ENCODE measurements around the gene PROS1. TPM values are rescaled to one million over a fixed set of nuclear protein-coding genes. Genes with fewer than 3 reads are reported as not detected.

PROS1 gene
- total and polyA plus RNA-seq, 10 of the 15 experiments (the other 5 are each of a cell fraction or from before 2014, with no cell fraction given), result 0.10 TPM; not detected in 9

- TF ChIP-seq CUX1 (IDR thresholded peaks at IDR 0.05; ENCODE audit: insufficient replicate concordance, low read depth, low read length) (no peak), TCF12 (IDR thresholded peaks at IDR 0.05; ENCODE audit: low read depth, low read length) (no peak), NFYA (IDR thresholded peaks at IDR 0.05; ENCODE audit: borderline replicate concordance, low read depth, low read length) (no peak), ATF7 (IDR thresholded peaks at IDR 0.05; ENCODE audit: low read depth) (no peak), CBX5 (IDR thresholded peaks at IDR 0.05; ENCODE audit: low read depth) (no peak), RUNX3 (IDR thresholded peaks at IDR 0.05; ENCODE audit: low read length) (no peak), DPF2 (IDR thresholded peaks at IDR 0.05) (no peak)
Observed at GRCh38 chr3:93934366-93935046, 39.2 kb downstream of the PROS1 start (continued).

GRCh38 chr3:93931597-93932229 is 42.0 kb downstream of the PROS1 start:
- intact Hi-C loops (cut with micrococcal nuclease; ENCODE audit: unreplicated experiment) (no loop called here), in situ Hi-C loops (cut with MboI) (no loop called here)
- peak; percentile 52 for FAIRE-seq
- no peaks in the 10 kb centered on the region for H3K27me3 ChIP-seq (replicated peaks in 1 of 2; ENCODE audit: control insufficient read depth in 2 of 2, insufficient read depth in 2 of 2, low read length in 1 of 2)
- H3K27ac ChIP-seq (ENCODE audit: control insufficient read depth, insufficient read depth), result no peak overlapping the region
- 28% methylated on average over 5 of the region's 5 CpGs for WGBS (ENCODE audit: insufficient coverage, insufficient replicate concordance, low lambda C conversion rate, missing lambda C conversion rate)
- no peak overlapping the region for H3K9ac ChIP-seq (ENCODE audit: control insufficient read depth, insufficient read depth, low read length)
- no peaks in the 10 kb centered on the region for H3K36me3 ChIP-seq (ENCODE audit: control insufficient read depth in 2 of 2, insufficient read depth in 2 of 2, low read length in 1 of 2)
- no peak overlapping the region for H2AFZ ChIP-seq (ENCODE audit: control insufficient read depth, low read depth, low read length)
- no TSS peak for BruUV-seq (replicated peaks)
- H3K4me1 ChIP-seq (ENCODE audit: control insufficient read depth, insufficient read depth, low read length), result no peaks in the 10 kb centered on the region
- no peaks in the 10 kb centered on the region for H3K9me3 ChIP-seq (replicated peaks; ENCODE audit: control insufficient read depth, insufficient read depth, low read length)
- ChIA-PET CTCF (no interaction called here), RAD21 (ENCODE audit: unreplicated experiment) (no interaction called here), SMC1A (ENCODE audit: uncharacterized antibody, unreplicated experiment) (no interaction called here), POLR2A (no interaction called here)
- no peak for ATAC-seq
- no peaks in the 10 kb centered on the region for H3K79me2 ChIP-seq (ENCODE audit: control insufficient read depth, insufficient read depth, low read length)
- H4K20me1 ChIP-seq (ENCODE audit: control insufficient read depth, insufficient read depth), result no peaks in the 10 kb centered on the region
- no peak overlapping the region for H3K4me2 ChIP-seq (ENCODE audit: control insufficient read depth, insufficient read depth)
- H3K4me3 ChIP-seq, result no peak overlapping the region
- no peak for DNase-seq (ENCODE audit: low read depth, low spot score)
- no peak for TF ChIP-seq REST (IDR thresholded peaks at IDR 0.05; ENCODE audit: low read depth, low read length)
- no peak for TF ChIP-seq RCOR1 (conservative IDR thresholded peaks at IDR 0.05; ENCODE audit: low read depth, low read length)
- no peak for TF ChIP-seq ATF3 (IDR thresholded peaks at IDR 0.05; ENCODE audit: borderline replicate concordance, extremely low read depth, low read depth, low read length)
- no peak for TF ChIP-seq CHD2 (IDR thresholded peaks at IDR 0.05; ENCODE audit: borderline replicate concordance, low read depth, low read length)
- TF ChIP-seq NR2F1 (conservative IDR thresholded peaks at IDR 0.05), result no peak
- TF ChIP-seq NFIC (IDR thresholded peaks at IDR 0.05; ENCODE audit: low read depth, low read length), result no peak
- TF ChIP-seq TCF12 (IDR thresholded peaks at IDR 0.05; ENCODE audit: low read depth, low read length), result no peak

Measured in GM12878 (cell line).